HG02840 (cell line): ENCODE measurements around the gene ELP5.

ENCODE experiments used
- ATAC-seq: cut with Tn5 transposase; IDR thresholded peaks from one replicate; pipeline ENCODE4 v1.9.1; 2021; ENCODE audit warnings: mild to moderate bottlenecking, moderate library complexity, moderate number of reproducible peaks; ENCODE audit not compliant: unreplicated experiment, low FRiP score

Gene ELP5

DNA sequence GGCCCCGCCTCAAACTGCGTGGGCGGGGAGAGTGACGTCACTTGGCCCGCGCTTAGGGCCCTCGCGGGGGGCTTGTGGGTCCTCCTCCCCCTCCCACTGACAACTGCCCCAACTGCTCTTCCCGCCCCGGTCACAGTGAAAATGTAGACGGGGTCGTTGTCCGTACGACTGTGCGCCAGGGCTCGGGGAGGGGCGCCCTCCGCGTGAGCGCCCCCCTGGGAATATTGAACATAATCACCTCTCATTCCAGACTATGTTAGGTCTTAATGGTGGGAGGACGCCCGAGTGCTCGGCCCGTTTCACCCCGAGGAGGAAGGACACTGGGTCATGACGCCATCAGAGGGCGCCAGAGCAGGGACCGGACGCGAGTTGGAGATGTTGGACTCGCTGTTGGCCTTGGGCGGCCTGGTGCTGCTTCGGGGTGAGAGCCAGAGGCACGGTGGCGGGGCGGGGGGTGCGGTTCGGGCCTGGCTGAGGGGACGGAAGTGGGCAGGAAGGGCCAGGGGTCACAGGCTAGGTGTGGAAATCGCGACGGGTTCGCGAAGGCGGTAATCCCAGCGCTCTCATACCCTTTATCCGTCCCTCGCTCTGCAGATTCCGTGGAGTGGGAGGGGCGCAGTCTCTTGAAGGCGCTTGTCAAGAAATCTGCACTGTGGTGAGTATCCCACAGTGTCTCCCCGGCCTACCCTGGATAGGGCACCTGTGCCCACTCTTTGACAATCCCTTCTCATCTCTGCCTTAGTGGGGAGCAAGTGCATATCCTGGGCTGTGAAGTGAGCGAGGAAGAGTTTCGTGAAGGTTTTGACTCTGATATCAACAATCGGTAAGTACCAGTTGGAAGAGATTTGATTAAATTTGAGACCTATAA is at the start of gene ELP5:
Gene ELP5 (plus strand): TSS at position 40 of the 868 bp plus-strand sequence. CDS start 336 bp downstream, at position 376.
- ATAC-seq = peak; percentile 60

- no peak for ATAC-seq
Observed at GRCh38 chr17:7203391-7203790, 48.6 kb upstream of the ELP5 start.

DNA sequence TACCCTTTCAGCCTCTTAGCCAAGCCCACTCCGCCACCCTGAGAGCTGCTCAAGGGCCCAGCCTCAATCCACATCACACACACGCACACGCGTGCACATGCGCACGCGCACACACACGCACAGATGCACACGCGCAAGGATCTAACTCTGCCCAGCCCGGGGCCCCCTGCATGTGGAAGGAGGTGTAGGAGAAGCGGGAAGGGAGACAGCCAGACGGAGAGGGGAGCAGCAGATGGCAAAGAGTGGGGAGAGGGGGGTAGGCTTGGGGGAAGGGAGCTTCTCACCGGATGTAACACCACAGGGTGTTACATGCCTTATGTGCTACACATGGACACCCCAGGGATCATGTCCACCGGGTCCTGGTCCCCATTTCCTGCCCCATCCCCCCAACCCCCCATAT is 47.7 kb upstream of the ELP5 start:
- no peak for ATAC-seq

DNA sequence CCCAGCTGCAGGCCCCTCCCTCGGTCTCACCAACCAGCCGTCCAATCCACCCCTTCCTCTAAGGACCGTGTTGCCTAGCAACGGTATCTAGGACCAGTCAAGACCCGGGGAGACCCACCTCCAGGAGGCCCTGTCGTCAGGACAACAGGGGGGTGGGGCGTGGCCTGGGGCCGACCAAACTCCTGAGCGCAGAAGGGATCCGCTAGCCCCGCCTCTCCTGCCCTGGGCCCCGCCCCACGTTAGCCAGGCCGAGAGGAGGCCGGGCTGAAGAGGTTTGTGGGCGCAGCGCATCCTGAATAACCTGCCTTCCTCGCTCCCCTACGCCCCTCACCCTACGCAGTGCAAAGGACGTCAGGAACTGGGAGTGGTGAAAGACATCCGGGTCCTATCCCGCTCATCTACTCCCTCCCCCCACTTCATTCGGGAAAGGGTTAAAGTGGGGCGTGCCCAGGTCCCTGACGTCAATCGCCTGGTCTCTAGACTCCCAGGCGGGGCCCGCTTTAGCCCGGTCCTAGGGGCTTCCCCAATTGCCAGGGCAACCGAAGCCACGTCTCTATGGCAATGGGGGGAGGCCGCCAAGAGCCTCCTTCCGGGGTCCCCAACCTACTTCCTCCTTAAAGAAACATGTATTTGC is 47.1 kb upstream of the ELP5 start:
- peak; percentile 84 for ATAC-seq

DNA sequence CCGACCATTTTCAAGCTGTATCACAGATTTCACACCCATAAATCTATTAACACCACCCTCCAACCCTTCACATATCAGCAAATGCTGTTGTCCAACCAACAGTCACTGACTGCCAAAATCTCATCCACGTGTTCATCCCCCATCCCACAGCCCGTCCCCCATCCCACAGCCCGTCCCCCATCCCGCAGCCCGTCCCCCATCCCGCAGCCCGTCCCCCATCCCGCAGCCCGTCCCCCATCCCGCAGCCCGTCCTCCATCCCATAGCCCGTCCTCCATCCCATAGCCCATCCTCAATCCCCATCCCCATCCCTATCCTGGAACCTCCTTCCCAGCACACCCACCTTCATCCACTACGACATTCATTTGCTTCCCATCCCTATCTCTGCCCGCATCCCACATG is 46.5 kb upstream of the ELP5 start:
- no peak for ATAC-seq

DNA sequence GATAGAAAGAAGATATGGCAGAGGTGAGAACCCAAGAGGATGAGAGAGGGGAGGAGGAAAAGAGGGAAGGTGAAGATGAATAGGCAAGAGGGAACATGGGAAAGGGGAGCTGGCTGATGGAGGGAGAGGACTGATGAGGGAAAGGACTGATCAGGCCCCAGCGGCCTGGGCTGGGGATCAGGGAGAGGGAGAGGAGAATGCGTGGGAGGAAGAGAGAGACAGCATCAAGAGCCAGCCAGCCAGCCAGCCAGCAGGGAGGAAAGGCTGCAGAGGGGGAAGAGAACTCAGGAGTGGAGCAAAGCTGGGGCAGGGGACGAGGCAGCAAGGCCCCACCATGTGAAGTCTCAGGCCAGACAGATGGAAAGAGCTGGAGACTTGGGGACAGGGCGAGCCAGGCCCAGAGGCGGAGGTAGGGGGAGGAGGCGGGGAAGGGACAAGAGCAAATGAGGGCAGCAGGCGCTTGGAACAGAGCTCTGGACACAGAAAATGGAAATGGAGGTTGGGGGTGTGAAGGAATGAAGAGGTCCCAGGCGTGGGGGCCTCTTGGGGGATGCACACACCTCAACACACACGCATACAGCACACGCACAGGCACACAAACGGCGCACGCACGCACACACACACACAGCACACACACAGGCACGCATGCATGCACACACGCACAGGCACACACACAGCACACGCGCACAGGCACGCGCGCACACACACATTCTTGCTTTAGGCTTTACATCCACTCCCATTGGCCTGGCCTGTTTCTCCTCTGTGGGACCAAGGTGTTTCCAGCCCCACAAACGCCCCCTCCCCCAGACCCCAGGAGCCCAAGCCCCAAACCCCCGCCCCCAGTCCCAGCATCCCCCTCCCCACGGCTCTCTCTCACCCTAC is 44.7 kb upstream of the ELP5 start:
- no peak for ATAC-seq

DNA sequence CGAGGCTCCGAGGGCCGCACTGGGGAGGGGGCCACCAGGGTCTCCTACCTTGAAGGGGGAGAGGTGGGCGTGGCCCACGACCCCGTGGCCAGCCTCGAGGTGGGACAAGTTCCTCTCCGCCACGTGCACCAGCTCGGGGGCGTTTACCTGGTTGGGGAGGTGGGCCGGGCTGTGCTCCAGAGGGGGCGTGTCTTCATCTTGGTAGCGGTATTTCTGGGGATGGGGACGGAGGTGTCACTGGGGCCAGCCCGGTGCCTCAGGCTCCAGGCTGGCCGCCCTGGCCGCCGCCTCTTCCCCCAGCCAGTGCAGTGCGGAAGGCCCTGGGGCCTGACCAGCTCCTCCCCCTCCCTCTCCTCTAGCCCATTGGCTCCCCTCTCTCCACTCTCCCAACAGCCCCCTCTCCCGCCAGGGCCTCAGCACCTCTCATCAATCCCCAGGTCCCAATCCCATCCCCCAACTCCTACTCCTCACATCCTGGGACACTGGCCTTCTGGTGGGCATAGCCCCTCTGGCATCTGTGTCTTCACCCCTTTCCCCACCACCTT is 43.9 kb upstream of the ELP5 start:
- no peak for ATAC-seq

GRCh38 chr17:7208754-7209460 is 43.1 kb upstream of the ELP5 start:
- ATAC-seq = no peak

GRCh38 chr17:7211491-7212273 is 40.3 kb upstream of the ELP5 start:
- no peak for ATAC-seq

DNA sequence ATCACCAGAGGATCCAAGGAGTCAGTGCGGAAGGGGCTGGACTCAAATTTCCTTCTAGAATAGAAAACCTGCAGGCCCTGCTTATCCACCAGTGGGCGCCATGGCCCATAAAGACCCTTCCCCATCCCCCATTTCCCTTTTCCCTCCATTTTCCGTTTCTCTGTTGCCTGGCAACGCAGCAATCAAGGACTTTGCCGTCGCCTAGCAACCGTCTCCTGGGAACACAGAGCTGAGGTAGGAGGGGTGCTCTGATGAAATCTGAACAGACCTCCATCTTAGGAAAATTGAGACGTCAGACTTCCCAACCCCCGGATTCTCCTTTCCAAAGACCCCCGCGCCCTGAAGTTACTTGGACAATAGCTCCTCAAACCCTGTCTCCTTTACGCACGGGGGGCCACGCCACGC is 38.1 kb upstream of the ELP5 start:
- no peak for ATAC-seq

DNA sequence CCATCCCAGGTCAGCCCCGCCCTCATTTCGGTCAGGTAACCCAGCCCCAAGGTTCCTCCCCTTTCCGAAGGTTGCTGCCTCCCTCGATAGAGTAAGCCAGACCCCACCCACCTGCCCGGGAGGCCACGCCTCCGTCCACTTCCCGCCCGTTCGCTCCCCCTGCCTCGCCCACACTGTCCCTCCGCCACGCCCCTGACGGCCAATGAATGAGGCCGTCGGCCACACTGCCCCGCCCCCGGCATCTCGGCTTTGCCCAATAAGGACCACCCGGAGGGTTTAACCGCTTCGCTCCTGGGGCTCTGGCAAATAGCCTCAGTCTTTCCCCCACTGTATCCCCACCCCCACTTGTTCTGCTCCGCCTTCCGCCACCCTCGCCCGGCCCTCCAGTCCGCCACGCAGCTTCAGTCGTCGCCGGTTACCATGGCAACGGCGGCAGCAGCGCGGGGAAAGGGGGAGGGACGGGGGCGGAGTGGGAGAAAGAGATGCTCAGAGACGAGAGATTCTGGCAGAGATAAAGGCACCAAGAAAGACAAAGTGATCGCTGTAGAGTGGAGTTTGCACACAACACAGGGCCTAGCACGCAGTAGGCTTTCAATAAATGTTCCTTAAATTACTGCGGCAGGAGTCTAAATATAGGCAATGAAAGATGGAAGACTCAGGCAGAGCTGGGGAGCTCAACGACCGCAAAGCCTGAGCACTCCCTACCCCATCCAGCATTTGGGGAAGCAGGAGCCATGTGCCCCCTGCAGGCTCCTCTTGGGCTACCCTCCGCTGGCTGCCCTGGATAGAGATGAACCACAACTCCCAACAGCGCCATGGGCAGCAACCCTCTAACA is 37.5 kb upstream of the ELP5 start:
- peak; percentile 74 for ATAC-seq

DNA sequence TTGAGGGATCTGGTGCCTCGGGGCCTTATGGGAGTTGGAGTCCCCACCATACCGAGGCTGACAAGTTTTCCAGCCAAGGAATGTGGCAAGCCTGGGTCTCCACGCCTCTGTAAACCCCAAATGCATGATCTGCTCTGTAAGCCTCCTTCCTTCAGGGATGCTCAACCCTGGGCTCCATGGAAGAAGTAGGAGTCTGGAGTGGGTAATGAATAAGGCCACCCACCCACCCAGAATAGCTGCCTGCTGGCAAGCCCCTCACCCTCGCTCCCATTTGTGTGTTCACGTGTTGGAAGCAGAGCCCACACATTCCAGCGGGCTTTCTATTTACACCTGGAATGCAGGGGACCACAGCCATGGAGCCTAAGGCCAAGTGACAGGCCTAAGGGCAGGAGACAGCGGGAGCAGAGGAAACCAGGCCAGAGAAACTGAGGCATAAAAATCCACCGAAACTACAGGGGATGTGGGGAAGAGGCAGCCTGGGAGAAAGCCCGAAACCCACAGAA is 36.8 kb upstream of the ELP5 start:
- ATAC-seq = no peak

GRCh38 chr17:7215652-7216180 is 36.3 kb upstream of the ELP5 start:
- no peak for ATAC-seq

- no peak for ATAC-seq
Observed at GRCh38 chr17:7216242-7217112, 35.5 kb upstream of the ELP5 start.

- ATAC-seq = no peak
Observed at GRCh38 chr17:7217113-7217987, 34.7 kb upstream of the ELP5 start.

GRCh38 chr17:7218166-7218565 is 33.8 kb upstream of the ELP5 start:
- ATAC-seq = no peak
